C4-2B (cell line): ENCODE measurements around the gene GJD4.

Experiments used
- H3K27ac ChIP-seq: fragments of 450-650 bp; 2 replicates; pipeline ENCODE4 v1.5.1; 2017
- CTCF ChIP-seq: fragments of 450-650 bp; conservative IDR thresholded peaks from 2 replicates; pipeline ENCODE4 v1.5.1; 2017; ENCODE audit warnings: mild to moderate bottlenecking
- ZFX ChIP-seq: fragments of 450-650 bp; IDR thresholded peaks from 2 replicates; pipeline ENCODE4 v1.6.1; 2017

Gene GJD4

GRCh38 chr10:35657621-35658020 is 52.5 kb downstream of the GJD4 start:
- H3K27ac ChIP-seq = no peak overlapping the region
- TF ChIP-seq CTCF = no peak
- no peak for TF ChIP-seq ZFX
